Sigmoid colon (tissue), 7 donors: ENCODE measurements around the gene TTC31. TPM values are rescaled to one million over a fixed set of nuclear protein-coding genes. Genes with fewer than 3 reads are reported as not detected.

Experiments
- DNase-seq: peaks from one replicate; pipeline ENCODE4 v3.0.0-alpha.2; 2019
- H3K27ac ChIP-seq, 4 donors: fragments of 200-600 bp; sonication (generic); one replicate each; pipeline ENCODE4 v1.5.1; 2016 to 2019; ENCODE audit warnings: mild to moderate bottlenecking in 1 of 4
- H3K27me3 ChIP-seq, 3 donors: fragments of 200-600 bp; sonication (generic); one replicate each; pipeline ENCODE4 v1.5.1; 2019; ENCODE audit warnings: mild to moderate bottlenecking in 1 of 3
- H3K36me3 ChIP-seq, 4 donors: fragments of 200-600 bp; sonication (generic); one replicate each; pipeline ENCODE4 v1.5.1; 2016 to 2019
- H3K4me1 ChIP-seq, 4 donors: fragments of 200-600 bp; sonication (generic); one replicate each; pipeline ENCODE4 v1.5.1; 2017 to 2019
- H3K4me3 ChIP-seq, 4 donors: fragments of 200-600 bp; sonication (generic); one replicate each; pipeline ENCODE4 v1.5.1; 2017 to 2019; ENCODE audit warnings: mild to moderate bottlenecking in 2 of 4, moderate library complexity in 1 of 4
- H3K9me3 ChIP-seq, 4 donors: fragments of 200-600 bp in 3 of 4; sonication (generic) in 3 of 4; one replicate each; pipeline versions ENCODE4 v1.5.1 to v1.6.1; 2013 to 2019
- EP300 ChIP-seq, 4 donors: sonication (generic); formaldehyde crosslinking; IDR thresholded peaks; one replicate each; pipeline ENCODE4 v1.6.1; 2017; ENCODE audit warnings: antibody characterized with exemption in 4 of 4
- POLR2A ChIP-seq, 2 donors: fragments of 450-650 bp; IDR thresholded peaks; one replicate each; pipeline ENCODE4 v1.6.1; 2016; ENCODE audit warnings: antibody characterized with exemption in 2 of 2, mild to moderate bottlenecking in 2 of 2, moderate library complexity in 2 of 2
- POLR2AphosphoS5 ChIP-seq, 4 donors: sonication (generic); formaldehyde crosslinking; IDR thresholded peaks; one replicate each; pipeline ENCODE4 v1.6.1; 2017; ENCODE audit warnings: antibody characterized with exemption in 4 of 4
- WGBS, 2 donors: extraction: QIAGEN DNeasy Blood & Tissue Kit; methylation state at CpG; one replicate each; pipeline ENCODE4 v1.1.7; 2013; 5-methylcytosine and 5-hydroxymethylcytosine counted together
- intact Hi-C: fragments of 100-400 bp; cut with DNase I; formaldehyde crosslinking; loops from one replicate; pipeline ENCODE4 v1.15.1; 2023
- polyA plus RNA-seq, 3 donors: library from polyadenylated mRNA; stranded (reverse); fragments of 200-250 nt; gene quantifications; one replicate each; pipeline ENCODE4 v1.2.3, GENCODE V29; 2013
- total RNA-seq, 4 donors: library from RNA; depleted of rRNA; stranded (reverse); fragments of >200 nt; gene quantifications; one replicate each; pipeline ENCODE4 v1.1.0, GENCODE V29; 2016
- TF ChIP-seq, protein P1 (sequence below), 4 experiments: fragments of 450-650 bp in 3 of 4; fragments of 200-600 bp in 1 of 4; IDR thresholded peaks; one replicate each; pipeline ENCODE4 v1.5.1; 2016 to 2019; ENCODE audit warnings: antibody characterized with exemption in 4 of 4, mild to moderate bottlenecking in 3 of 4, moderate library complexity in 2 of 4
- donor health status: healthy with polysubstance abuse.
- donor health status: Bipolar disorder and iron deficiency.
- donor health status: healthy.

The TTC31 gene
- total and polyA plus RNA-seq, 7 donors: 12.7 to 29.6 (median 22.4) TPM

DNA sequence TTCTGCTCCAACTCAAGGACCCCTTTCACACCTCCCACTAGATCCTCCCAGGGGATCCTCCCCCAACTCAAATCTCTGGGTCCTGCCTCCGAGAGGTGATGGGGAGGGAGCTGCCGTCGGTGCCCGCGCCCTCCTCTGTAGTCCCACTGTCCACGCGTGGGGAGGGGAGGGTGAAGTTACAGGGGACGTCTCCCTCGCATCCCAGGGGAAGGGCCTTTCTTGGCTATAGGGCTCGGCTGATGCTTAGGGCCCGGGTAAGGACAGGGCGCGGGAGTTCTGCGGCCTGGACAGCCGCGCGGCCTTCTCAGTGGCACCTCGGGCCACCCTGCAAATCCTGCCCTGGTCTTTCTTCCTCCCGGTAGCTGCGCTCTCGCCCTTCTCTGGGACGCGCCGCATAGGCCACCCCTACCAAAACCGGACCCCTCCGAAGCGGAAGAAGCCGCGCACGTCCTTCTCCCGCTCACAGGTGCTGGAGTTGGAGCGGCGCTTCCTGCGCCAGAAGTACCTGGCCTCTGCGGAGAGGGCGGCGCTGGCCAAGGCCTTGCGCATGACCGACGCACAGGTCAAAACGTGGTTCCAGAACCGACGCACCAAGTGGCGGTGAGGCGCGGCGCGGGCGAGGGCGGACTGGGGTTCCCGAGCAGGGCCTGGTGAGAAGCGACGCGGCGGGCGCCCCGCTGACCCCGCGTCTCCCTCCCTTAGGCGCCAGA lies 32.5 kb downstream of the TTC31 start:
- Histone ChIP-seq H3K27ac (no peak overlapping the region), H3K4me1 (peaks cover 0 to 36% (median 29%) of the 10 kb centered on the region in 4 donors), H3K36me3 (no peaks in the 10 kb centered on the region), H3K9me3 (no peaks in the 10 kb centered on the region), H3K27me3 (peaks cover 51 to 100% (median 93%) of the 10 kb centered on the region in 3 donors), H3K4me3 (peak overlapping the region in 3 of 4 donors; percentile 25 to 40 (median 26))
- intact Hi-C loops: no loop called here
- DNase-seq: peak; percentile 56
- WGBS, 2 donors: 5% methylated on average over 60 of the region's 60 CpGs
- TF ChIP-seq, protein P1, sequence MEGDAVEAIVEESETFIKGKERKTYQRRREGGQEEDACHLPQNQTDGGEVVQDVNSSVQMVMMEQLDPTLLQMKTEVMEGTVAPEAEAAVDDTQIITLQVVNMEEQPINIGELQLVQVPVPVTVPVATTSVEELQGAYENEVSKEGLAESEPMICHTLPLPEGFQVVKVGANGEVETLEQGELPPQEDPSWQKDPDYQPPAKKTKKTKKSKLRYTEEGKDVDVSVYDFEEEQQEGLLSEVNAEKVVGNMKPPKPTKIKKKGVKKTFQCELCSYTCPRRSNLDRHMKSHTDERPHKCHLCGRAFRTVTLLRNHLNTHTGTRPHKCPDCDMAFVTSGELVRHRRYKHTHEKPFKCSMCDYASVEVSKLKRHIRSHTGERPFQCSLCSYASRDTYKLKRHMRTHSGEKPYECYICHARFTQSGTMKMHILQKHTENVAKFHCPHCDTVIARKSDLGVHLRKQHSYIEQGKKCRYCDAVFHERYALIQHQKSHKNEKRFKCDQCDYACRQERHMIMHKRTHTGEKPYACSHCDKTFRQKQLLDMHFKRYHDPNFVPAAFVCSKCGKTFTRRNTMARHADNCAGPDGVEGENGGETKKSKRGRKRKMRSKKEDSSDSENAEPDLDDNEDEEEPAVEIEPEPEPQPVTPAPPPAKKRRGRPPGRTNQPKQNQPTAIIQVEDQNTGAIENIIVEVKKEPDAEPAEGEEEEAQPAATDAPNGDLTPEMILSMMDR (IDR thresholded peaks at IDR 0.05): no peak
- no peak for TF ChIP-seq POLR2AphosphoS5 (IDR thresholded peaks at IDR 0.05)
- no peak for TF ChIP-seq POLR2A (IDR thresholded peaks at IDR 0.05)

DNA sequence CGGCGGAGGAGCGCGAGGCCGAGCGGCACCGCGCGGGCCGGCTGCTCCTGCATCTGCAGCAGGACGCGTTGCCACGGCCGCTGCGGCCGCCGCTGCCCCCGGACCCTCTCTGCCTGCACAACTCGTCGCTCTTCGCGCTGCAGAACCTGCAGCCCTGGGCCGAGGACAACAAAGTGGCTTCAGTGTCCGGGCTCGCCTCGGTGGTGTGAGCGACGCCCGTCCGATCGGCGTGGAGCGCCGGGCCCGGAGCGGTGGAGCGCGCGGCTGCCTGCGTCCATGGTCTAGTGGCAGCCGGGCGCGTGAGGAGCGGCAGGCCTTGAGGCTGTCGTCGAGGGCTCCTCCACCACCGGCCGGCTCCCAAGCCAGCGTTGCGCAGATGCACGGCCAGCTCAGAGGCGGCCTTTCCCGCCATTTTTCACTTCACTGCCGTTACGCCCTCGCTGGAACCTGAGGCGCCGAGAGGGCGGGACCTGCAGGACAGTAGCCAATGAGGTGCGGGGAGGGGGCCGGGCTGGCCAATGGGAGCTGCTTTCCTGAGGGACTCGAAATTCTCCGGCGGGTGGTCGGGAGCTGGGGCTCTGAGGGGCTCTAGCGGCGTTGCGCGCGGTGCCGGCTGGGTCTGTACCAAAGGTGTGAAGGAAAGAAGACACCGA lies 33.2 kb downstream of the TTC31 start:
- H3K4me1 ChIP-seq: peaks cover 0 to 36% (median 29%) of the 10 kb centered on the region in 4 donors
- no peaks in the 10 kb centered on the region for H3K36me3 ChIP-seq
- TF ChIP-seq POLR2A (IDR thresholded peaks at IDR 0.05) (no peak), POLR2AphosphoS5 (IDR thresholded peaks at IDR 0.05) (no peak), EP300 (IDR thresholded peaks at IDR 0.05) (no peak)
- TF ChIP-seq, protein P1 (IDR thresholded peaks at IDR 0.05): no peak
- no peaks in the 10 kb centered on the region for H3K9me3 ChIP-seq
- 5 to 20% methylated on average over 72 of the region's 72 CpGs for WGBS, 2 donors
- peaks cover 51 to 100% (median 86%) of the 10 kb centered on the region in 3 donors for H3K27me3 ChIP-seq
- intact Hi-C loops: no loop called here
- no peak overlapping the region for H3K27ac ChIP-seq
- peak; percentile 75 for DNase-seq
- peak overlapping the region in 3 of 4 donors; percentile 25 to 40 (median 26) for H3K4me3 ChIP-seq

- Histone ChIP-seq H3K4me1 (peaks cover 0 to 36% (median 29%) of the 10 kb centered on the region in 4 donors), H3K4me3 (peak overlapping the region in 2 of 4 donors; percentile 26 to 40), H3K27ac (no peak overlapping the region), H3K9me3 (no peaks in the 10 kb centered on the region), H3K27me3 (peaks cover 51 to 95% (median 81%) of the 10 kb centered on the region in 3 donors), H3K36me3 (no peaks in the 10 kb centered on the region)
- intact Hi-C loops: no loop called here
- WGBS, 2 donors: 76 to 86% methylated on average over 13 of the region's 13 CpGs
- no peak for TF ChIP-seq POLR2AphosphoS5 (IDR thresholded peaks at IDR 0.05)
- no peak for TF ChIP-seq POLR2A (IDR thresholded peaks at IDR 0.05)
- no peak for TF ChIP-seq EP300 (IDR thresholded peaks at IDR 0.05)
- TF ChIP-seq, protein P1 (IDR thresholded peaks at IDR 0.05): no peak
- no peak for DNase-seq
Observed at GRCh38 chr2:74516650-74517049, 33.8 kb downstream of the TTC31 start.

DNA sequence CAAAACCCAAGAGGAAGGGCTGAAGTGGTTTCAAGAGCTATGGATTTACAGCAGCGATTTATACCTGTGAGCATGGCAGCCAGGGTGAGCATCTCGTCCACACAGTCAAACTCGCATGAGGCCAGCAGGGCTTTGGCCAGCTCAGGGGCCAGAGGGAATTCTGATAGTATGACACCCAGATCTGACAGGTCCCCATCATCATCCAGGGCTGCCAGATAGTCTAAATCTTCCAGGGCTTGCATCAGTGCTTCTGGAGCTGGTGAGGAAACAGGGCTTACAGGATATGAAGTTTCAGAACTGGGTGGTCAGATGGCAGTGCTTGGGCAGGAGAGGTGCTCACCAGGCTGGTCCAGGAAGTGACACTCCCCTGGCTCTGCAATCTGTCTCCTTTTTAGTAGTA lies 39.6 kb downstream of the TTC31 start:
- Histone ChIP-seq H3K36me3 (peaks cover 13 to 21% (median 16%) of the 10 kb centered on the region in 4 donors), H3K4me1 (peaks cover 0 to under 1% (median 0%) of the 10 kb centered on the region in 4 donors), H3K27me3 (peaks cover 2 to 36% (median 22%) of the 10 kb centered on the region in 3 donors), H3K9me3 (no peaks in the 10 kb centered on the region), H3K4me3 (no peak overlapping the region), H3K27ac (no peak overlapping the region)
- intact Hi-C loops: no loop called here
- DNase-seq: no peak
- TF ChIP-seq EP300 (IDR thresholded peaks at IDR 0.05) (no peak), POLR2AphosphoS5 (IDR thresholded peaks at IDR 0.05) (no peak), POLR2A (IDR thresholded peaks at IDR 0.05) (no peak)
- TF ChIP-seq, protein P1 (IDR thresholded peaks at IDR 0.05): no peak
- 85 to 91% methylated on average over 3 of the region's 3 CpGs for WGBS, 2 donors
